Keratinocyte (primary cell): Measurements from ENCODE around the gene GRIN1. TPM values are rescaled to one million over a fixed set of nuclear protein-coding genes. Genes with fewer than 3 reads are reported as not detected.

Experiments
- DNase-seq: peaks from one replicate; pipeline ENCODE4 v3.0.0-alpha.2; 2011; ENCODE audit warnings: low read depth, missing footprints, low spot score
- FAIRE-seq: peaks from 2 replicates; lab custom pipeline; 2011; peaks lifted over from hg19 to GRCh38; lab: Jason Lieb, UNC
- H2AFZ ChIP-seq: 2 replicates; pipeline ENCODE4 v1.6.0; 2012; ENCODE audit warnings: low read length, control low read depth, inconsistent platforms; ENCODE audit not compliant: control insufficient read depth
- H3K27ac ChIP-seq: 2 replicates; pipeline ENCODE4 v1.5.1; 2011; ENCODE audit warnings: low read length; ENCODE audit not compliant: control insufficient read depth, insufficient read depth
- H3K27me3 ChIP-seq: 3 replicates; pipeline ENCODE4 v1.6.0; 2011; ENCODE audit warnings: low read length; ENCODE audit not compliant: control insufficient read depth, insufficient read depth; ENCODE audit errors: extremely low read depth
- H3K36me3 ChIP-seq, 2 experiments: 2 replicates in 1 of 2; 3 replicates in 1 of 2; pipeline ENCODE4 v1.5.1; 2011; ENCODE audit warnings: low read length in 2 of 2, mild to moderate bottlenecking in 1 of 2; ENCODE audit not compliant: control insufficient read depth in 2 of 2, insufficient read depth in 2 of 2; ENCODE audit errors: extremely low read depth in 1 of 2
- H3K4me1 ChIP-seq: 3 replicates; pipeline ENCODE4 v1.5.1; 2011; ENCODE audit warnings: low read length; ENCODE audit not compliant: control insufficient read depth, insufficient read depth; ENCODE audit errors: extremely low read depth
- H3K4me2 ChIP-seq: 3 replicates; pipeline ENCODE4 v1.6.0; 2011; ENCODE audit warnings: low read depth, low read length; ENCODE audit not compliant: control insufficient read depth, insufficient read depth; ENCODE audit errors: extremely low read depth
- H3K4me3 ChIP-seq, 3 experiments: fragments of 200-600 bp in 1 of 3; sonication (generic) in 1 of 3; 2 replicates in 2 of 3; 3 replicates in 1 of 3; pipeline ENCODE4 v1.5.1; 2011 to 2016; ENCODE audit warnings: low read length in 3 of 3, mild to moderate bottlenecking in 3 of 3, control low read depth in 2 of 3, inconsistent platforms in 1 of 3, low read depth in 1 of 3, mixed read lengths in 1 of 3, mixed run types in 1 of 3, moderate library complexity in 1 of 3; ENCODE audit not compliant: control insufficient read depth in 2 of 3, insufficient read depth in 2 of 3; ENCODE audit errors: extremely low read depth in 1 of 3
- H3K79me2 ChIP-seq: 2 replicates; pipeline ENCODE4 v1.6.0; 2012; ENCODE audit warnings: low read length; ENCODE audit not compliant: control insufficient read depth, insufficient read depth
- H3K9ac ChIP-seq: 3 replicates; pipeline ENCODE4 v1.6.0; 2011; ENCODE audit warnings: low read length; ENCODE audit not compliant: control insufficient read depth, insufficient read depth; ENCODE audit errors: extremely low read depth
- H3K9me1 ChIP-seq: 3 replicates; pipeline ENCODE4 v1.6.0; 2011; ENCODE audit warnings: low read length; ENCODE audit not compliant: control insufficient read depth, insufficient read depth; ENCODE audit errors: extremely low read depth
- H3K9me3 ChIP-seq: 2 replicates; pipeline ENCODE4 v1.5.1; 2012; ENCODE audit warnings: low read depth, low read length; ENCODE audit not compliant: control insufficient read depth
- H4K20me1 ChIP-seq: 3 replicates; pipeline ENCODE4 v1.6.0; 2011; ENCODE audit warnings: low read length; ENCODE audit not compliant: control insufficient read depth, insufficient read depth; ENCODE audit errors: extremely low read depth
- EZH2 ChIP-seq: IDR thresholded peaks from one replicate; pipeline ENCODE4 v1.6.1; 2012; ENCODE audit warnings: inconsistent platforms, mild to moderate bottlenecking, low read length, moderate library complexity
- dilution Hi-C: fragments of 300-500 bp; cut with MboI; formaldehyde crosslinking; loops from one replicate; pipeline ENCODE4 v1.7.0; 2020; ENCODE audit warnings: low sequenced_read_pairs; ENCODE audit not compliant: extremely low pct_ligation_motif_present
- polyA plus RNA-seq, 5 experiments: library from polyadenylated mRNA; depleted of rRNA in 3 of 5; stranded (reverse) in 3 of 5; stranded (forward) in 1 of 5; unstranded in 1 of 5; fragments of >200 nt; gene quantifications; 1 replicate in 1 of 5; 2 replicates in 3 of 5; 3 replicates in 1 of 5; pipeline versions ENCODE4 v1.2.1 to v1.2.3, GENCODE V29; 2011 to 2012; ENCODE audit warnings: missing spikeins in 2 of 5, low read depth in 1 of 5, low replicate concordance in 1 of 5
- TF ChIP-seq, protein P1 (sequence below), 3 experiments: IDR thresholded peaks in 1 of 3; conservative IDR thresholded peaks in 1 of 3; optimal IDR thresholded peaks in 1 of 3; 2 replicates in 2 of 3; 3 replicates in 1 of 3; pipeline versions ENCODE3 to v1.5.1; 2011; ENCODE audit warnings: low read length in 3 of 3, mild to moderate bottlenecking in 3 of 3, moderate library complexity in 2 of 3, control low read depth in 1 of 3, inconsistent platforms in 1 of 3; ENCODE audit not compliant: insufficient read depth in 2 of 3; ENCODE audit errors: extremely low read depth in 1 of 3

The GRIN1 gene
- polyA plus RNA-seq, 1 donor (not counting 4 experiments of a cell fraction or from before 2014, with no cell fraction given): 0.03 TPM

GRCh38 chr9:137194909-137195308, 56.0 kb downstream of the GRIN1 start:
- Histone ChIP-seq H3K4me2 (peak overlapping the region; percentile 74), H3K36me3 (peaks cover 9 to 13% of the 10 kb centered on the region in 2 experiments), H3K4me1 (peaks cover 33% of the 10 kb centered on the region), H3K9ac (peak overlapping the region; percentile 28), H3K79me2 (peaks cover 12% of the 10 kb centered on the region), H3K4me3 (peak overlapping the region in 1 of 3 experiments; percentile 12), H3K27ac (no peak overlapping the region), H3K9me3 (no peaks in the 10 kb centered on the region), H4K20me1 (peaks cover 7% of the 10 kb centered on the region), H3K27me3 (peaks cover 3% of the 10 kb centered on the region), H3K9me1 (peaks cover 3% of the 10 kb centered on the region), H2AFZ (no peak overlapping the region)
- dilution Hi-C loops: no loop called here
- FAIRE-seq (no peak), DNase-seq (no peak)
- no peak for TF ChIP-seq EZH2
- TF ChIP-seq, protein P1, sequence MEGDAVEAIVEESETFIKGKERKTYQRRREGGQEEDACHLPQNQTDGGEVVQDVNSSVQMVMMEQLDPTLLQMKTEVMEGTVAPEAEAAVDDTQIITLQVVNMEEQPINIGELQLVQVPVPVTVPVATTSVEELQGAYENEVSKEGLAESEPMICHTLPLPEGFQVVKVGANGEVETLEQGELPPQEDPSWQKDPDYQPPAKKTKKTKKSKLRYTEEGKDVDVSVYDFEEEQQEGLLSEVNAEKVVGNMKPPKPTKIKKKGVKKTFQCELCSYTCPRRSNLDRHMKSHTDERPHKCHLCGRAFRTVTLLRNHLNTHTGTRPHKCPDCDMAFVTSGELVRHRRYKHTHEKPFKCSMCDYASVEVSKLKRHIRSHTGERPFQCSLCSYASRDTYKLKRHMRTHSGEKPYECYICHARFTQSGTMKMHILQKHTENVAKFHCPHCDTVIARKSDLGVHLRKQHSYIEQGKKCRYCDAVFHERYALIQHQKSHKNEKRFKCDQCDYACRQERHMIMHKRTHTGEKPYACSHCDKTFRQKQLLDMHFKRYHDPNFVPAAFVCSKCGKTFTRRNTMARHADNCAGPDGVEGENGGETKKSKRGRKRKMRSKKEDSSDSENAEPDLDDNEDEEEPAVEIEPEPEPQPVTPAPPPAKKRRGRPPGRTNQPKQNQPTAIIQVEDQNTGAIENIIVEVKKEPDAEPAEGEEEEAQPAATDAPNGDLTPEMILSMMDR (optimal IDR thresholded peaks at IDR 0.05 in 1 of 3, IDR thresholded peaks at IDR 0.05 in 1 of 3, conservative IDR thresholded peaks at IDR 0.05 in 1 of 3; ENCODE audit: extremely low read depth in 1 of 3, insufficient read depth in 2 of 3, low read length in 3 of 3): no peak

GRCh38 chr9:137195525-137196220, 56.7 kb downstream of the GRIN1 start:
- FAIRE-seq (no peak), DNase-seq (no peak)
- Histone ChIP-seq H3K9ac (no peak overlapping the region), H3K9me3 (no peaks in the 10 kb centered on the region), H3K79me2 (peaks cover 4% of the 10 kb centered on the region), H3K4me2 (peak overlapping the region; percentile 74), H3K36me3 (peaks cover 7 to 8% of the 10 kb centered on the region in 2 experiments), H2AFZ (no peak overlapping the region), H3K4me3 (no peak overlapping the region), H4K20me1 (peaks cover 7% of the 10 kb centered on the region), H3K27ac (no peak overlapping the region), H3K9me1 (peaks cover 3% of the 10 kb centered on the region), H3K27me3 (peaks cover 3% of the 10 kb centered on the region), H3K4me1 (peaks cover 31% of the 10 kb centered on the region)
- TF ChIP-seq EZH2: no peak
- TF ChIP-seq, protein P1 (optimal IDR thresholded peaks at IDR 0.05 in 1 of 3, IDR thresholded peaks at IDR 0.05 in 1 of 3, conservative IDR thresholded peaks at IDR 0.05 in 1 of 3; ENCODE audit: extremely low read depth in 1 of 3, insufficient read depth in 2 of 3, low read length in 3 of 3): no peak
- dilution Hi-C loops: no loop called here
